GM12878 (cell line): Measurements from ENCODE around the gene CD244. TPM values are rescaled to one million over a fixed set of nuclear protein-coding genes. Genes with fewer than 3 reads are reported as not detected.

Source experiments
- ATAC-seq: fragments of 200-7000 bp; cut with Tn5 transposase; 3 replicates; pipeline ENCODE4 v1.9.1; 2020; ENCODE audit warnings: mild to moderate bottlenecking, moderate library complexity
- BruUV-seq: library from RNA; stranded (reverse); fragments of 400-500 nt; replicated peaks from 2 replicates; lab custom pipeline; 2021; lab: Mats Ljungman, UMichigan
- CTCF ChIA-PET: fragments of 300-600 bp; sonication (Branson Sonifier 250); formaldehyde crosslinking; extraction: SDS; loops from one replicate; lab custom pipeline; 2021; ENCODE audit warnings: inconsistent platforms; lab: Yijun Ruan, JAX
- POLR2A ChIA-PET: fragments of 350-600 bp; formaldehyde crosslinking; extraction: SDS; loops from one replicate; lab custom pipeline; 2021; ENCODE audit warnings: inconsistent platforms; lab: Charles Lee
- RAD21 ChIA-PET: fragments of 300-600 bp; sonication (Branson Sonifier 250); formaldehyde crosslinking; loops from one replicate; lab custom pipeline; 2023; ENCODE audit warnings: antibody characterized with exemption; ENCODE audit not compliant: unreplicated experiment; lab: Charles Lee
- SMC1A ChIA-PET: fragments of 300-600 bp; sonication (Branson Sonifier 250); formaldehyde crosslinking; loops from one replicate; lab custom pipeline; 2023; ENCODE audit not compliant: unreplicated experiment, uncharacterized antibody; lab: Charles Lee
- DNase-seq: peaks from one replicate; pipeline ENCODE4 v3.0.0-alpha.2; 2011; ENCODE audit warnings: low read depth, low spot score
- FAIRE-seq: peaks from 3 replicates; lab custom pipeline; 2011; peaks lifted over from hg19 to GRCh38; lab: Jason Lieb, UNC
- H2AFZ ChIP-seq: 2 replicates; pipeline ENCODE4 v1.6.0; 2011; ENCODE audit warnings: low read depth, low read length, control low read depth; ENCODE audit not compliant: control insufficient read depth
- H3K27ac ChIP-seq: 2 replicates; pipeline ENCODE4 v1.5.1; 2011; ENCODE audit warnings: control low read depth; ENCODE audit not compliant: control insufficient read depth, insufficient read depth
- H3K27me3 ChIP-seq, 2 experiments: replicated peaks in 1 of 2; 2 replicates each; pipeline versions ENCODE4 v1.6.0 to v1.6.1; 2011; ENCODE audit warnings: low read length in 1 of 2; ENCODE audit not compliant: control insufficient read depth in 2 of 2, insufficient read depth in 2 of 2
- H3K36me3 ChIP-seq, 2 experiments: 2 replicates each; pipeline ENCODE4 v1.5.1; 2011; ENCODE audit warnings: low read length in 1 of 2; ENCODE audit not compliant: control insufficient read depth in 2 of 2, insufficient read depth in 2 of 2
- H3K4me1 ChIP-seq: 2 replicates; pipeline ENCODE4 v1.6.1; 2011; ENCODE audit warnings: mild to moderate bottlenecking, low read length, moderate library complexity, mixed read lengths; ENCODE audit not compliant: control insufficient read depth, insufficient read depth
- H3K4me2 ChIP-seq: 2 replicates; pipeline ENCODE4 v1.6.0; 2011; ENCODE audit warnings: control low read depth; ENCODE audit not compliant: control insufficient read depth, insufficient read depth
- H3K4me3 ChIP-seq: fragments of 200-600 bp; sonication (generic); 2 replicates; pipeline ENCODE4 v1.5.1; 2016
- H3K79me2 ChIP-seq: 2 replicates; pipeline ENCODE4 v1.6.0; 2011; ENCODE audit warnings: low read length; ENCODE audit not compliant: control insufficient read depth, insufficient read depth
- H3K9ac ChIP-seq: 2 replicates; pipeline ENCODE4 v1.8.0; 2011; ENCODE audit warnings: low read length, control low read depth, mixed read lengths; ENCODE audit not compliant: control insufficient read depth, insufficient read depth
- H3K9me3 ChIP-seq: replicated peaks from 3 replicates; pipeline ENCODE4 v1.5.1; 2011; ENCODE audit warnings: mild to moderate bottlenecking, low read length; ENCODE audit not compliant: control insufficient read depth, insufficient read depth
- H4K20me1 ChIP-seq: 2 replicates; pipeline ENCODE4 v1.6.0; 2011; ENCODE audit not compliant: control insufficient read depth, insufficient read depth
- ATF7 ChIP-seq: fragments of 450-650 bp; IDR thresholded peaks from 2 replicates; pipeline ENCODE4 v1.6.1; 2016; ENCODE audit warnings: low read depth, mild to moderate bottlenecking
- CBX3 ChIP-seq: fragments of 200-600 bp; sonication (generic); IDR thresholded peaks from 2 replicates; pipeline ENCODE4 v1.6.1; 2016; ENCODE audit warnings: low read depth, borderline replicate concordance
- CBX5 ChIP-seq: sonication (generic); IDR thresholded peaks from 2 replicates; pipeline ENCODE4 v1.6.1; 2016; ENCODE audit warnings: low read depth, moderate library complexity, mild to moderate bottlenecking, inconsistent platforms
- KLF5 ChIP-seq: fragments of 450-650 bp; IDR thresholded peaks from 2 replicates; pipeline ENCODE4 v1.6.1; 2014; ENCODE audit warnings: mild to moderate bottlenecking; ENCODE audit not compliant: partially characterized antibody
- SUPT20H ChIP-seq: IDR thresholded peaks from 2 replicates; pipeline ENCODE4 v1.6.1; 2011; ENCODE audit warnings: low read depth, mild to moderate bottlenecking, low read length, moderate library complexity, borderline replicate concordance; ENCODE audit not compliant: control insufficient read depth
- in situ Hi-C: fragments of 300-500 bp; cut with MboI; formaldehyde crosslinking; loops from 9 replicates; pipeline ENCODE4 v1.14.3; 2018; ENCODE audit warnings: mixed read lengths
- intact Hi-C: fragments of 100-400 bp; cut with micrococcal nuclease; formaldehyde crosslinking; loops from one replicate; pipeline ENCODE4 v1.14.2; 2022; ENCODE audit not compliant: unreplicated experiment
- polyA plus RNA-seq, 11 experiments: library from polyadenylated mRNA; depleted of rRNA in 4 of 11; unstranded in 6 of 11; stranded (reverse) in 5 of 11; fragments of >200 nt; fragmentation: Nextera tagmentation in 4 of 11; fragmentation: Illumina TruSeq in 1 of 11; extraction: Ambion mirVana in 4 of 11; extraction: Trizol in 1 of 11; gene quantifications; 1 replicate in 1 of 11; 2 replicates in 10 of 11; pipeline versions ENCODE4 v1.2.1 to v1.2.3, GENCODE V29; 2011 to 2016; ENCODE audit warnings: inconsistent platforms in 2 of 11, missing spikeins in 2 of 11, low read depth in 1 of 11
- total RNA-seq, 4 experiments: library from RNA; depleted of rRNA in 3 of 4; stranded (reverse); fragments of >200 nt in 3 of 4; fragmentation: Illumina TruSeq in 1 of 4; extraction: Trizol in 1 of 4; gene quantifications; 2 replicates each; pipeline versions ENCODE4 v1.2.1 to v1.2.3, GENCODE V29; 2013 to 2021
- TF ChIP-seq, protein P1 (sequence below): fragments of 450-650 bp; IDR thresholded peaks from 2 replicates; pipeline ENCODE4 v1.6.1; 2017; ENCODE audit warnings: low read depth, mild to moderate bottlenecking, moderate library complexity

The CD244 gene
- total and polyA plus RNA-seq, 10 of the 15 experiments (the other 5 are each of a cell fraction or from before 2014, with no cell fraction given), result 0.24 to 13.6 (median 0.73) TPM

DNA sequence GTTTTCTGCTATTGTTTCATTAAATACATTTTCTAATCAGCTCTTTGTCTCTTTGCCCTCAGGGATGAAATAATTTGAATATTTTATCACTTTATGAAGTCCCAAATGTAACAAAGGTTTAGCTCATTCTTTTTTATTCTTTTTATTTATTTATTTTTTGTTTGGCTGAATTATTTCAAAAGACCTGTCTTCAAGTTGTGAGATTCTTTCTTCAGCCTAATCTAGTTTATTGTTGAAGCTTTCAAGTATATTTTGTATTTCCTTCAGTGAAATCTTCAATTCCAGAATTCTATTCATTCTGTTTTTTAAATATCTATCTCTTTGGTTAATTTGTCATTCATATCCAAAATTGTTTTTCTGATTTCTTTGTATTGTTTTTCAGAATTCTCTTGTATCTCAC lies 55.9 kb downstream of the CD244 start:
- Histone ChIP-seq H3K9me3 (peaks cover 6% of the 10 kb centered on the region), H4K20me1 (no peaks in the 10 kb centered on the region), H3K27me3 (no peaks in the 10 kb centered on the region), H3K4me1 (no peaks in the 10 kb centered on the region), H3K79me2 (no peaks in the 10 kb centered on the region; the same call in 1 of the 2 replicates), H3K9ac (no peak overlapping the region), H3K4me3 (no peak overlapping the region), H3K4me2 (no peak overlapping the region), H3K36me3 (peaks cover 0 to 5% of the 10 kb centered on the region in 2 experiments; a peak in 1 of 4 replicates), H2AFZ (no peak overlapping the region), H3K27ac (no peak overlapping the region)
- FAIRE-seq, result peak; percentile 44
- DNase-seq, result no peak
- ChIA-PET RAD21 (interaction anchor here (0.7 to 1.4 kb wide), 4 partner anchors 12 to 31 kb away, joined by 3 to 5 read pairs (median 3); no protein-coding TSS in a partner anchor), CTCF (interaction anchor here (0.8 to 2.6 kb wide), 10 partner anchors 9 to 145 kb away, joined by 3 to 18 read pairs (median 4); no protein-coding TSS in a partner anchor), POLR2A (no interaction called here), SMC1A (interaction anchor here (1.0 to 2.9 kb wide), 4 partner anchors 10 to 84 kb away, joined by 3 to 18 read pairs (median 4); partner anchors contain the start of gene LY9)
- no peak for ATAC-seq
- TF ChIP-seq SUPT20H, result no peak
- TF ChIP-seq CBX5, result peak; percentile 84; the same call in 1 of the 2 replicates
- peak; percentile 25 for TF ChIP-seq KLF5
- TF ChIP-seq, protein P1, sequence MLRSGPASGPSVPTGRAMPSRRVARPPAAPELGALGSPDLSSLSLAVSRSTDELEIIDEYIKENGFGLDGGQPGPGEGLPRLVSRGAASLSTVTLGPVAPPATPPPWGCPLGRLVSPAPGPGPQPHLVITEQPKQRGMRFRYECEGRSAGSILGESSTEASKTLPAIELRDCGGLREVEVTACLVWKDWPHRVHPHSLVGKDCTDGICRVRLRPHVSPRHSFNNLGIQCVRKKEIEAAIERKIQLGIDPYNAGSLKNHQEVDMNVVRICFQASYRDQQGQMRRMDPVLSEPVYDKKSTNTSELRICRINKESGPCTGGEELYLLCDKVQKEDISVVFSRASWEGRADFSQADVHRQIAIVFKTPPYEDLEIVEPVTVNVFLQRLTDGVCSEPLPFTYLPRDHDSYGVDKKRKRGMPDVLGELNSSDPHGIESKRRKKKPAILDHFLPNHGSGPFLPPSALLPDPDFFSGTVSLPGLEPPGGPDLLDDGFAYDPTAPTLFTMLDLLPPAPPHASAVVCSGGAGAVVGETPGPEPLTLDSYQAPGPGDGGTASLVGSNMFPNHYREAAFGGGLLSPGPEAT, result peak; percentile 62
- 0 out of 2 replicates have a peak, but pooled peaks have one; percentile 10 for TF ChIP-seq ATF7
- TF ChIP-seq CBX3, result no peak
- no TSS peak for BruUV-seq
- in situ Hi-C loops (no loop called here), intact Hi-C loops (no loop called here)
